Muscle of arm (tissue), 12 donors: ENCODE results near the gene SULT4A1. TPM values are rescaled to one million over a fixed set of nuclear protein-coding genes. Genes with fewer than 3 reads are reported as not detected.

Experiments
- DNase-seq: peaks from one replicate; pipeline ENCODE4 v3.0.0-alpha.2; 2013
- polyA plus RNA-seq, 12 donors: library from polyadenylated mRNA; unstranded; fragments of 120-200 nt; gene quantifications; one replicate each; pipeline ENCODE4 v1.2.1, GENCODE V29; 2013; ENCODE audit not compliant: insufficient read length in 12 of 12

Gene SULT4A1
- polyA plus RNA-seq, 12 donors, result 1.3 to 5.5 (median 2.0) TPM; not detected in 1

- no peak for DNase-seq
Observed at GRCh38 chr22:43845981-43846380, 16.3 kb downstream of the SULT4A1 start.

GRCh38 chr22:43844560-43845545 lies 17.5 kb downstream of the SULT4A1 start:
- DNase-seq, result no peak

DNA sequence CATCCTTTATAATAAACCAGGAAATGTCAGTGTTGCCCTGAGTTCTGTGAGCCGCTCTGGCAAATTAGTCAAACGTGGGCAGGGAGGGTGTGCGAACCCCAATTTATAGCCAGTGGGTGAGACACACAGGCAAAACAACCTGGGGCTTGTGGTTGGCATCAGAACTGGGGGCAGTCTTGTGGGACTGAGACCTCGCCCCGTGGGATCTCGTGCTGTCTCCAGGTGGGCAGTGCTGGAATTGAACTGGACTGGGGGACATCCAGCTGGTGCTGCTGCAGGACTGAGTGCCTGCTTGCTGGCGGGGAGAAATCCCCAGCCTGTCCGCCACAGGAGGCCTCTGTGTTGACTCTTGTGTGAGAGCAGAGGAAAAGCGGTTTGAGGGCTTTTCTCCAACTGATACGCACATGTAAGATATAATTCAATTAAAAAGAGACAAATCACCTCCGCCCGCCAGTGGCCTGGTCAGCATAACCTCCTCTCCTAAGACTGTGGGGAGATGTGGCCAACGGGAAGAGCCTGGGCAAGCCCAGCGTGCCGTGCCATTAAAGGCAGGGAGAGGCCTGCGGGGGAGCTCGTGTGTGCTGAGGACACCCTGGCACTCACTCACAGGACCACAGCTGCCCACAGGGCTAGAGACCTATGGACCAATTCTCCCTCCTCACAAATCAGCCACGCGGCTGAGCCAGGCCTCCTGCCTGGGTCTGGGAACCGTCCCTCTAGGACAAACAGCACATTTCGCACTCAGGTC lies 18.4 kb downstream of the SULT4A1 start:
- DNase-seq, result no peak

- no peak for DNase-seq
Observed at GRCh38 chr22:43841742-43842141, 20.6 kb downstream of the SULT4A1 start.

GRCh38 chr22:43840851-43841250 lies 21.5 kb downstream of the SULT4A1 start:
- DNase-seq, result no peak

GRCh38 chr22:43840431-43840830 lies 21.9 kb downstream of the SULT4A1 start:
- no peak for DNase-seq

DNA sequence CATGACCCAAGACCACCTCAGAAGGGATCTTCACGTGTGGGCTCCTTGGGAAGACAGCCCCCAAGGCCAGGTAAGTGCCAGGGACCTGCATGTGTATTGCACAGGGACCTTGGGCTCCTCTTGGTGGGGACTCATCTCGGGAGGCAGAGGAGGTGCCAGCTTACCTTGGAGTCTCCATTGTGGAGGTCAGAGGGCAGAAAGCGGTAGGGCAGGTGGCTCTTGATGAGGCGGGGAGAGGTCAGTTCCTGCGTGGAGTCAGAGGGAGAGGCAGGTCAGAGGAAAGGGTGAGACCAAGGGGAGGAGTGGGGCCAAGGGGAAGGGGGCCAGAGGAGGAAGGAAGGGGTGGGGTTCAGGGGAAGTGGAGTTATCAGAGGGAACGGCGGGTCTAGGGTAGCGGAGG lies 22.5 kb downstream of the SULT4A1 start:
- no peak for DNase-seq

GRCh38 chr22:43838571-43839307 lies 23.6 kb downstream of the SULT4A1 start:
- no peak for DNase-seq

DNA sequence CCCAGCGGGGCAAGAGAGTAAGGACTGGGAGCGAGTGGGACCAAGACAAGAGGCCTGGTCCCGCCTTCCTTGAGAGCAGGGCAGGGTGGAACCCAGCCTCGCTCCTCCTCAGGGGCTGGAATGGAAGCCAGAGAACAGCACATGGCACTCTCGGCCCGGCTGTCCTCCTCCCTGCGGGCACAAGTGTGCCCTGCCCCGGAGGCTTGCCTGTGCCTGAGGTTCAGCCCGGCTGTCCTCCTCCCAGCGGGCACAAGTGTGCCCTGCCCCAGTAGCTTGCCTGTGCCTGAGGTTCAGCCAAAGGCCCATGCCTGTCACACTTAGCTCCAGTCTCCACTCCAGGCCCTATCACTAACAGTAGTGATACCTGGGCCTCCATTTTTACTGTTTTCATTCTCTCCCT lies 24.2 kb downstream of the SULT4A1 start:
- DNase-seq, result no peak

GRCh38 chr22:43837666-43838065 lies 24.6 kb downstream of the SULT4A1 start:
- no peak for DNase-seq

DNA sequence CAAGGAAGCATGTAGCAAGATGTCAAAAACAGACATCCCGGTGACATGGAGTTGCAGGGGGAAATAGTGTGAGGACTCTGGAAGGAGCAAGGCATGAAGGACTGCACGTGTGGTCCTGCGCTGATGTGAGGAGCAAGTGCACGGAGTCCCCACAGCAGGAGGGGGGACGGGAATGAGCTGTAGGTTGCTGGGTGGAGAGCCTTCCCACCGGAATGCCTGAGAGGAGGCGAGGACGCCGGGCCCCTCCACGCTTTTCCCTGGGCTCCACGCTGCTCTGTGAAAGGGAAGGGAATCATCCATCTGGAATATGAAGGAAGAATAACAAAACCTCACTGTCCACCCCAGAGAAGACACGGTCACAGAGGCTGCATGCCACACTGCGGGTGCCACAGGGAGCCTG lies 26.6 kb downstream of the SULT4A1 start:
- DNase-seq, result no peak

DNA sequence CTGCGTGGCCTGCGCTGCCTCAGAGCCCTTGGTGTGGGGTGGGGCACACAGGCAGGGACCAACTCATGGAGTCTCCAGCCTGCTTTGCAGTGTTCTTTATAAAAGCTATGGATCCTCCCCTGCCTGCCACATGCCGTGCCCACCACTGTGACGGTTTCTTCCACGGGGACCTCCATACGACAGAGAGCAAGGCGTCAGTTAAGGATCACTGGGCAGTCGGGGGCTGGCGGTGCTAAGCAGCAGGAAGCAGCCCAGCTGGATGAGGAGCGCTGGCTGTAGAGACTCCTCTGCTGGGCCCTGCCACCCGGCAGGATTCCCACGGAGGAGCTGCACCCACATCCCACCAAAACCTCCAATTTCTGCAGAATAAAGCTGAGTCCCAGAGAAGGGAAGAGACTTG lies 27.1 kb downstream of the SULT4A1 start:
- DNase-seq, result no peak

DNA sequence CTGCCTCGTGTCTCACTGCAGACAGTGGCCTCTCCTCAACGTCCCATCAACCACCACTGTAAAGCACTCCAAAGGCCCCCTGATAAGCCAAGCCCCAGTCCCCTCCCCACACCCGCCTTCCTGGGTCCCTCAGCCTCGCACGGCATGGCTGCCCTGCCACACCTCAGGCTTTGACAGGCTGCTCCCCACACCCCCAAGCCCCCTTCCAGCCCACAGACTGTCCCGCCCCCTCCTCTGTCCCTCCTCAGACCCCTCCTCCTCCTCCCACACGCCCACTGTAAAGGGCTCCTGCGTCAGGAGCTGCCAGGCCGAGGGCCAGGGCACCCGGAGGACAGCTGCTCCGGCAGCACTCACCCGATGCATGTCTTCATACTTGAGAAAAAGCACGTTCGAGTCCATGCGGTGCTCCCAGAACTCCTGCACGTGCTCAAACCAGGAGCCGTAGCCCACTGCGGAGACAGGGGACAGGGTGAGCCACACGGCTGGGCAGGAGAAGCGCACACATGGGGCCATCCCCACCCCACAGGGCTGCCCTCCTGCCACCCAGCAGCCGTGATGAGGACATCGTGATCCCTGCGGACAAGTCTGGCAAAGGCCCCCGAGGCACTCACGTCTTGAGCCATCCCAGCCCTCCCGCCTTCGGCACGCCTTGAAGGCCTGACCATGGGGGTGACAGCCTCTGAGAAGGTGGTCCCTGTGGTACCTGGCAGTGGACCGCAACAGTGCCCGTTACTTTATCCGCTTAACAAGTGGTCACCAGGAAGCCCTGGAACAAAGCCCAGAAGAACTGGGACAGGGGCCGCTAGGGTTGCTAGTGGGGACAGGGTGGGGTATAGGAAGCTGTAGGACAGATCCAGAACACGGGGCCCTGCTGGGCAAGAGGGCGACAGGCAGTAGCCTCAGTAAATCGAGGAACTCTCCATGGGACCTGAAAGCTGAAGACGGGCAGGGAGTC lies 28.8 kb downstream of the SULT4A1 start:
- DNase-seq, result no peak

- DNase-seq, result no peak
Observed at GRCh38 chr22:43832393-43833265, 29.7 kb downstream of the SULT4A1 start.

DNA sequence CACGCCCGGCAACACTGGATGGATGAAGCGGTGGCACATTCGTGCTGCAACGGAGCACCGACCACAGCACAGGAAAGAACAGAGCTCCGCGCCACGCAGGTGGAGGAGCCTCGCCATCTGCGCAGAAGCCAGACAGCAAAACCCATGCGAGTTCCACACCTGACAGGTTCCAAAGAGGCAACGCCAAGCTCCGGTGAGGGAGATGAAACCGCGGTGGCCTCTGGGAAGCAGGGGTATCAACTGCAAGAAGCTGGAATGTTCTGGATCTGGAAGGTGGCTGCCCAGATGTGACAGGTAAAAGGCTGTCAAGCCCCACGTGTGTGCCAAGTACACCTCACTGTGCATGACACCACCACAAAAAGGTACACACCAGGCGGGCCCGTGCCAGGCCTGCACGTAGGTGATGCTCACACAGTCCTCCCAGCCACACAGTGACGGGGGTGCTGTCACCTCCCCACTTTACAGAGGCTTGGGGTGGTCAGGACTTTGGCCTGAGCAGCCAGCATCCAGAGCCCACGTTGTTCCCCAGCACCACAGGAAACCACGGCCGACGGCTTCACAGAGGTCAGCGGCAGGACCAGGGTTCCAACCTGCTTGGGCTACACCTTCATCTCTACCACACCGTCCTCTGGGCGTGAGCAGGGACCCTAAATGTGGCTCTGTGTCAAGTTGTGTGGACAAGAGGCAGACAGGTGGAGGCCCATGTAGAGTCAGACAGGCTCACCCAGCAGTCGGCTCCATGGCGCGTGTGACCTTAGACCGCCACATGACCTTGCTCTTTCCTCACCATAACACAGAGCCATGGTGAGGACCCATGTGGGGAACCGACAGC lies 30.5 kb downstream of the SULT4A1 start:
- DNase-seq, result no peak

DNA sequence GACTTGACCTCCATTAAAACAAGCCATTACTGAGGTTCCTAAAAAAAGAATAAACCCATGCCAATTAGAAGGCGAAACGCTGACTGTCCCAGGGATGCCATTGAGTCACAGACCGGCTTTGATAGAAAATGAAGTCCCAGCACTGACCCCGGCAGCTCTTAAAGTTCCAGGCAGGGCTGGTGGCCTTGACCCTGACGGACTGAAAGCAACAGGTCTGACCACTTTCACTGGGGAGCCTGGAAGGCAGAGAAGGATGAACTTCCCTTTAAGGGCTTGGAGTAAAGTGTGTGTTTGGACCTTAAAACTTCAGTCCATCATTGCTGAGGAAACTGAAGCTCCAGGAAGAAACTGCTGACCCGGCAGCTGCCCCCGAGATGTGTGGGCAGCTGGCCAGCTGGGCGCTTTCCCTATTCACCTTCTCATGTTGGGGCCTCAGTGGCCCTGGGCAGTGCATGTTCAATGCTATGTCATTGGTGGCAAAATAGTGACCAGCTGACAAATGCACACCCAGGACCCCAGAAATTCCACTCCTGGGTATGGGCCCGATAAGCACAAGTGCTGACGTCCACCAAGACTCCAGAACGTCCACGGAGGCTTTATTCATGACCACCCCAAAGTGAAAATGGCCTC lies 31.3 kb downstream of the SULT4A1 start:
- no peak for DNase-seq

DNA sequence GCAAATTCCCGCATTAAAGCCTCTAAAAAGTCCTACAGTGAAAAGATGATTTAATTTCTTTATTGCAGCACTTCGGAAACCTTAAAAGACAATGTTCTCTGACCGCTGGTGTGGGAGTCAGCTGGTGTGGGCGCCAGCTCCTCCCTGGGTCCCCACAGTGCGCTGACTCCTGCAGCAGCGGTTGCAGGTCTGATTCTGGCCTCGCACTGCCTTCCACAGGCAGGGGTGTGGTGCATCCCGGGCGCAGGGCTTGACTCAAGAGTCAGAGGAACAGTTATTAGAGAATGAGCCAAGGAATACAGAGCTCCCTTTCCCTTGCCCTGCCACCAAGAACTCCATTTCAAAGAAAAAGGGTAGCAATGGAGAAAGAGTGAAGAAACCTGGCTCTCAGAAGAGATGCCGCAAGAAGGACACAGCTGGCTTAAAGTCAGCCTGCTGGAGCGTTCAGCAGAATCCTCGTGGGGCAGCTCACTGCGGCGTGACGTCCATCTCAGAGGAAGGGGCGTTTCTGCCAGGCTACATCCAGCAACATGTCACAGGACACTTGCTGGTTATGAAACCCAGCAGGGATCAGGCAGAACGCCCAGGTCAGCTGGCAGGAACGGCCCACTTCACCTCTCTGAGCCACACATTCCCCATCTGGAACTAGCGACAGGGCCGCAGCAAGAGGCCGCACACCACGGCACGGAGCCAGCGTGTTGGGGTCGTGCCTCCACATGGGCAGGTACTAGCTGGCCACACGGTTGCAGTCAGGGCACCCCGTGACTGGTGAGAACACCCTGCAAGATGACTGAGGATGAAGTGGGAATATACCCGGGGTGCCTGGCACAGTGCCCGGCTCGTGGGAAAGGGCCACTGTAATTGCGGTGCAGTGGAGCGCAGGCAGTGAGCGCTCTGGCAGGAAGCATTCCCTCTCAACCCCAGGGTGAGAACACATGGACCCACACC lies 32.1 kb downstream of the SULT4A1 start:
- no peak for DNase-seq
